ENCODE results near the gene F2R.

Gene F2R

DNA sequence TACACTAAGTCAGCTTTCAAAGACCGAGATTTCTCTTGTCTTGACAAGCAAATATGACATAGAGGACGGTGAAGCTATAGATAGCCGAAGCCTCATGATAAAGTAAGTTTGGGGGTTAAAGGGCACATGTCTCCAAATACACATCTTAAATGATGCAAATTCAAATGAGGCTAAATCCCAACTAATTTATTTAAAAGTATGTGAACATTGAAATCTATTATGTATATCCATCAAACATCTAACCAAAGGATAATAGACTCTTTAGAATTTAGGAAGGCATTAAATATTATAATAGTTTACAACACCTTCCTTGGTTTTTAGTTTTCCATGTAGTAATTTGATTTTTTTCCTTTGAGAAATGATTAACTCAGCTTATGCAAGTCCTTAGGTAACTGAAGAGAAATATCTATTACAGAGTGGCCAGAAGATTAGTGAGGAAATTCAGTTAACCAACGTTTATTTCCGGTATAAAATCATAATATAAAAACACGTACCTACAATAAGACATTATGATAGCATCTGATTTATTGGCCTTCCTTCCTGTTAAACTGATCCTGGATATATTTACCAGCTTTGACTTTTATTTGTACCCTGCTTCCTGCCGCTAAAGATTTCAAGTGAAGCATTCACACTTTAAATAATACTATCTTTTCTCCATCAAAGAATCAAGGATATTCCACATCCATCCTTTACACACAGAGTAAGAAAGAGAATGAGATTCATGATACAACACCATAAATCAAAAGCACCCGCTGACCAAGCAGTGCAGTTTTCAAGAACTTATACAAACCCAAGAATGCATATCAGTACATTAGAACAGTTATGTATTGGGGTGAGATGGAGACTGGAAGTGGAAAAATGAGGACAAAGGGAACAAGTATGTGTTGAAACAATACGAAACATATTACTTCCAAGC lies 31.9 kb upstream of the F2R start:
- no peak overlapping the region for H3K4me3 ChIP-seq
- DNase-seq (ENCODE audit: low spot score in 2 of 2) = no peak
- H3K4me1 ChIP-seq = no peaks in the 10 kb centered on the region
- H3K27me3 ChIP-seq (ENCODE audit: low read depth) = no peaks in the 10 kb centered on the region
- in situ Hi-C loops (cut with MboI; ENCODE audit: low sequenced_read_pairs) = no loop called here
- no peaks in the 10 kb centered on the region for H3K9me3 ChIP-seq
- H3K36me3 ChIP-seq (replicated peaks) = no peaks in the 10 kb centered on the region

DNA sequence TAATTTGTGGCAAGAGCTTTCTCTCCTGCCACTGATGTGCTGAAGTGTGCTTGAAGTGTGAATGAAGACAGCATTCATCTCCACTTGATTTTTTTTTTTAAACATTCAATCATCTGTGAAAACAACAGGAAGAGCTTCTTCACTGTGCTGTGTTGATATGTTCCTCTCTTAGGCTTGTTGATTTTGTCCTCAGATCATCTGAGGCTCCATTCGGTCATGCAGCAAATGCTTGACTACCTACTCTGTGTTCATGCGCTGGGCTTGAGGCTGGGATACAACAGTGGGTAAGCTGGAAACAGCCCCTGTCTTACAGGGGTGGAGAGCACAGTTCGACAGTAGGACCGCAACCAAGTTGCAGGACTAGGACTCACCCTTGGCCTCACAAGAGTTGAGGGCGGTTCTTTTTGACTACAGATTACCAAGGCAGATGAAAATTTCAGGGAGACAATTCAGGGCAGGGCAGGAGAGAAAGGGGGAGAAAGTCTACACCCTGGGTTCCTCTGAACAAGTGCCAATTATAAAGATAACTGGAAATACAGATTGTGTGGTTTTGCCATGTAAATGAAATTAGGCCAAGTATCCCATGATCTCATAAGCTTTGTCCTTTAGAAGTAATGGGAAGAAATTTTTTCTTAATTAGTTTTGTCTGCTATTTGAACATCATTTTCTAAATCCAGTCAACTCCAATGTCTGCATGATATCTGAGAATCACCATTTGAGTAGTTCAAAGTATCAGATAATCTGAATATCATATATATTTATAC lies 31.0 kb upstream of the F2R start:
- DNase-seq (ENCODE audit: low spot score in 2 of 2) = no peak
- H3K36me3 ChIP-seq (replicated peaks) = no peaks in the 10 kb centered on the region
- no peaks in the 10 kb centered on the region for H3K9me3 ChIP-seq
- in situ Hi-C loops (cut with MboI; ENCODE audit: low sequenced_read_pairs) = no loop called here
- no peaks in the 10 kb centered on the region for H3K27me3 ChIP-seq (ENCODE audit: low read depth)
- no peak overlapping the region for H3K4me3 ChIP-seq
- H3K4me1 ChIP-seq = no peaks in the 10 kb centered on the region

DNA sequence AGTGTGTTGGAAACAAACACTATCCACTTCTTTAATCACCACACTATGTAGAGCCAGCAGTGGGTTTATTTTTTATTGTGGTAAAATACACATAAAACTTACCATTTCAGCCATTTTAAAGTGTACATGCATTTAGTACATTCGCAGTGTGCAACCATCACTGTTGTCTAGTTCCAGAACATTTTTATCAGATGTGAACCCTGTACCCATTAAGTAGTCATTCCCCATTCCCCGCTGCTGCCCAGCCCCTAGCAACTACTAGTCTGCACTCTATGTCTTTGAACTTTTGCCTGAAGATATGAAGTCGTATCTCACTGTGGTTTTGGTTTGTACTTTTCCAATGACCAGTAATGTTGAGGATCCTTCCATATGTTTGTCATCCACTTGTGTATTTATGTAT lies 30.2 kb upstream of the F2R start:
- H3K27me3 ChIP-seq (ENCODE audit: low read depth) = no peaks in the 10 kb centered on the region
- no peak overlapping the region for H3K4me3 ChIP-seq
- DNase-seq (ENCODE audit: low spot score in 2 of 2) = no peak
- no peaks in the 10 kb centered on the region for H3K9me3 ChIP-seq
- H3K36me3 ChIP-seq (replicated peaks) = no peaks in the 10 kb centered on the region
- H3K4me1 ChIP-seq = no peaks in the 10 kb centered on the region
- in situ Hi-C loops (cut with MboI; ENCODE audit: low sequenced_read_pairs) = no loop called here

DNA sequence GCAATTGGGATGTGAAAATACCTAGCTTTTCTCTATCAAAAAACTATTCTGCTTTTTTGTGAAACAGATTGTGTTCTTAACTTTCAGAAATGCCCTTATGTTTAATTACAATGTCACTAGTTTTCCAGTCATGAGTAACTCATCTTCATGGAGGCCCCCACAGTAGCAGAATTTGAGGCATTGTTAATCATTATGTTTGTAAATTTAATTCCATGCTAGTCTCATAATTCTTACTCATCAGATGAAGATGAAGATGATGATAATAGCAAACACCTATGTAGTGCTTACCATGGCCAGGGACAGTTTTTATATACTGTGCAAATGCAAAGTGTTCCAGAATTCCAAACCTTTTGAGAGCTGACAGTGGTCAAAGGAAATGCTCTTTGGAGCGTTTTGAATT lies 27.7 kb upstream of the F2R start:
- H3K4me1 ChIP-seq = no peaks in the 10 kb centered on the region
- H3K36me3 ChIP-seq (replicated peaks) = no peaks in the 10 kb centered on the region
- H3K4me3 ChIP-seq = no peak overlapping the region
- no peaks in the 10 kb centered on the region for H3K9me3 ChIP-seq
- H3K27me3 ChIP-seq (ENCODE audit: low read depth) = no peaks in the 10 kb centered on the region
- no peak for DNase-seq (ENCODE audit: low spot score in 2 of 2)
- in situ Hi-C loops (cut with MboI; ENCODE audit: low sequenced_read_pairs) = no loop called here

DNA sequence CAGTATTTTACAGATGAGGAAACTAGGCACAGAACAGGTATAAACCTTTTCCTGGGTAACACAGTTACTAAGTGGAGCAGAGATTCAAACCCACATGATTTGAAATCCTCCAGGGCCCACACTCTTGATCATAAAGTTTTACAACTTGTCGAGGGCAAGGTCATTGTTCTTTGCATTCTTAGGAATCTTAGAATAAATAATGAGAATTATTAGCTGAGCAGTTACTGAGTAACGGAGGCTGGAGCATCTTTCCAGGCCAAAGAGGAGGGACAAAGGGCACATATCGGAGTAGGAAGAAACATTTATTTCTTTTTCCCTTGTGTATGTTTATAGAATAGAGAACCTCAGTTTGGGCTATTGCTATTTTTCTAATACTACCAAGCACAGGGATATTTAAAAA lies 27.1 kb upstream of the F2R start:
- Histone ChIP-seq H3K4me3 (no peak overlapping the region), H3K9me3 (no peaks in the 10 kb centered on the region), H3K36me3 (replicated peaks) (no peaks in the 10 kb centered on the region), H3K27me3 (ENCODE audit: low read depth) (no peaks in the 10 kb centered on the region), H3K4me1 (no peaks in the 10 kb centered on the region)
- in situ Hi-C loops (cut with MboI; ENCODE audit: low sequenced_read_pairs) = no loop called here
- DNase-seq (ENCODE audit: low spot score in 2 of 2) = no peak

DNA sequence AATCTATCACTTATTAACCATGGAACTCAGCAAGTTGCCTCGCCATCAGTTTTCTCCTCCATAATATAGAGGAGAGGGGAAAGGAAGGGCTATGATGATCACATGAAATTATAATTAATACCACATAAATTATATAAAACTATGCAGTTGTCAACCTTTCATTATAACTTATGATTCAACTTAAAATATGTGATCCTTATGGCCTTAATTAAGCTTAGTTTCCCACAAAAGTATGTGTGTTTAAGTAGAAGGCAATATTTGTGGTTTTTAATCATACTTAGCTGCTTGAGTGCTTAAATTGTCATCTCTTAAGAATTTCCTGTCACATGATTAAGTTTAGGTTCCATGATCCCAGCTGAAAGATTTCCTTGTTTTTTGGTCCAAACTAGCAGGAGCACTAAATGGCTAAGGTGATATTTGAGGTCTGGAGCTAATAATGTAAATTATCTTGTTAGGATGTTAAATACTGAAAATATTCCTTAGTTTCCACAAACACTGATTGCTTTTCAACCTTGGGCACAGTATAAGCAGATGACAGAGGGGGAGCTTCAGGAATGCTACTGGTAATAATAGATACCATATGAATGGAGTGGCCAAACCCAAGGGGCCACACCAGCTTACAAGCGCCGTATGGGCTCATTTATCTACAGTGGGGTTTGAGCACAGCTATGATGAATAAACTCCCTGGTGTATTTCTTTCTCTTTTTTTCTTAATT lies 26.4 kb upstream of the F2R start:
- Histone ChIP-seq H3K27me3 (ENCODE audit: low read depth) (no peaks in the 10 kb centered on the region), H3K4me3 (no peak overlapping the region), H3K4me1 (no peaks in the 10 kb centered on the region), H3K36me3 (replicated peaks) (no peaks in the 10 kb centered on the region), H3K9me3 (no peaks in the 10 kb centered on the region)
- no peak for DNase-seq (ENCODE audit: low spot score in 2 of 2)
- in situ Hi-C loops (cut with MboI; ENCODE audit: low sequenced_read_pairs) = no loop called here

DNA sequence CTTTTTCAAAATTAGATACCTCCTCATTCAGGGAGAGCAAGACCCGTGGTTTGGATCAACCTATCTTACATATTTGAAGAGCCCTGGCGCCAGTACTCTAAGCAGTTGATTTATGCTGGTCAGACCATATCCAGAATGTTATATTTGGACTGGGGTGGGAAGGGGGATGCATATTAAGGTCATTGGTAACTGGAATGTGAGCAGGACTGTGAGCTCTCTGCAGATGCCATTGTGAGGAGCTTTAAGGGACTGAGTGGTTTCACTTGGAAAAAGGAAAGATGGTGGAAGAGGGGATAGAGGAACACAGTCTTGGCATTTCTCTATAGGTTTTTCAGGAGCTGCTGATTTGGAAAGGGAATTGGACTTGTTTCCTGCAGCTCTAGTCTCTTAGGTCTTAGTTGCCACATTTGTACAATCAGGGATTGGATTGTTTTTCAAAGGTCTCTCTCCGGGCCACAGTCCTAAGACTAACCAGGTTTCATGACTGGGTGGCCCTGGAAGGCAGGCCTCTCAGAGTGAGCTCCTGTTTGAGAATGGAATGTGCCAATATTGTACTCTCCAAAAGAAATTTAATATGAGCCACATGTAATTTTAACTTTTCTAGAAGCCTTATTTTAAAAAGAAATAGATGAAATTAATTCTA lies 25.8 kb upstream of the F2R start:
- Histone ChIP-seq H3K27me3 (ENCODE audit: low read depth) (no peaks in the 10 kb centered on the region), H3K36me3 (replicated peaks) (no peaks in the 10 kb centered on the region), H3K9me3 (no peaks in the 10 kb centered on the region), H3K4me1 (no peaks in the 10 kb centered on the region), H3K4me3 (no peak overlapping the region)
- DNase-seq (ENCODE audit: low spot score in 2 of 2) = no peak
- in situ Hi-C loops (cut with MboI; ENCODE audit: low sequenced_read_pairs) = no loop called here

DNA sequence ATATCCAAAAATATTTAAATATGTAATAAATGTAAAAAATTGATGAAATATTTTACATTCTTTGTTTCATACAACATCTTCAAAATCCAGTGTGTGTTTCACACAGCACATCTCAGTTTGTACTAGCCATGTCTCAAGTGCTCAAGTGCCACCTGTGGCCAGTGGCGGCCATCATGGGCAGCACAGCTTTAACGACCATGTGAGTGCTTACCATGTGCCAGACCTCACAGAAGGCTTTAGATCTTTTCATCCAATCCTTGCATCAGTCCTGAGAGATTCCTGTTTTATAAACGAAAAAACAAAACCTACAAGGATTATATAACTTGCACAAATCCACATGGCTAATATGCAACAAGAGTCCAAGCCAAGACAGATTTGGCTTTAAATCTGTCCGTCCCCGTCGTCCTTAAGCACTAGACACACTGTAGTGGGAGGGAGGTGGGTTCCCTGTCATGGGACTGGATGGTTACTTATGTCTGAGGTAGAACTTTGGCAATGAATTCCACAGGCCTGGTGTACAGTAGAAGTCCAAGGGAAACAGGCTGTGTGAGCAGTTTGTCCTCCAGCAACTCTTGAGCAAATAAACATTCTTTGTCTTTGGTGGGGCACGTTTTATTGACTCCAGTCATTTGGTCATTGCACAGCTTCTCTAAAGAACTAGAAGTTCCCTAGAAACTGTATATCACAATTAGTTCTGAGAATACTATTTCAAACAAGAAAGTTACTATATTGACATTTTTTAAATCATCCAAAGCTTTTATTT lies 25.0 kb upstream of the F2R start:
- no peaks in the 10 kb centered on the region for H3K4me1 ChIP-seq
- no peaks in the 10 kb centered on the region for H3K27me3 ChIP-seq (ENCODE audit: low read depth)
- in situ Hi-C loops (cut with MboI; ENCODE audit: low sequenced_read_pairs) = no loop called here
- H3K9me3 ChIP-seq = no peaks in the 10 kb centered on the region
- H3K36me3 ChIP-seq (replicated peaks) = no peaks in the 10 kb centered on the region
- H3K4me3 ChIP-seq = no peak overlapping the region
- no peak for DNase-seq (ENCODE audit: low spot score in 2 of 2)

DNA sequence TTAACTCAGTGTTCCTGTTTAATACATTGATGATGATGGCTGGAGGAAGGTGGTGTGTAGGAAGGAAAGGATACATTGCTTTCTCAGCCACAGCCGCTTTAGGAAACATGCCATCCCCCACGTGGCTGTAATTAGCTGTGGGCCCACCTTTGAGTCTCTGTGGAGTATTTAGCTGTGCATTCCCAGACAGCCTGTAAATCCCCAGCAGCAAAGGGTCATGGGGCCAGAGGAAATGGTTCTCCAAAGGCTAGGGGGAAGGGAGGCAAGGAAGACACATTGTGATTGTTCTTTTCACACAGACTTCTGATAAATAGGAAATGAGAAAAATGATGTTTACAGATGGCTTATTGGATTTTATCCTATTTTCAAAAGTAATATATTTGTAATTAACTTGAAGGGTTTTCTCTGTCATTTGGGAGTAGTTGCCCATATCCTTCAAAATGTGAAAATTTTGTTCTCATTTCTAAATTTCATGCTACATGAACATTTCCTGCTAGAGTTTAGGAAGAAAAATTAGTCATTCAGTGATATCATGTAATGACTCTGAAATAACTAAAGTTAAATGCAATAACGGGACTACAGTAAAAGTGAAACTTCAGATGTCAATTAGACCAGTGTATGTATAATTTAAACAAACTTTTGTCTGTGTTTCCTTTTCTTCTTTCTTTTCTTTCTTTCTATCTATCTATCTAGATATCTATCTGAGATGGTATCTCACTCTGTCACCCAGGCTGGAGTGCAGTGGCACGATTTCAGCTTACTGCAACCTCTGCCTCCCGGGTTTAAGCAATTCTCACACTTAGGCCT lies 24.3 kb upstream of the F2R start:
- H3K36me3 ChIP-seq (replicated peaks) = no peaks in the 10 kb centered on the region
- no peaks in the 10 kb centered on the region for H3K4me1 ChIP-seq
- H3K27me3 ChIP-seq (ENCODE audit: low read depth) = no peaks in the 10 kb centered on the region
- in situ Hi-C loops (cut with MboI; ENCODE audit: low sequenced_read_pairs) = no loop called here
- no peaks in the 10 kb centered on the region for H3K9me3 ChIP-seq
- DNase-seq (ENCODE audit: low spot score in 2 of 2) = no peak
- H3K4me3 ChIP-seq = no peak overlapping the region

DNA sequence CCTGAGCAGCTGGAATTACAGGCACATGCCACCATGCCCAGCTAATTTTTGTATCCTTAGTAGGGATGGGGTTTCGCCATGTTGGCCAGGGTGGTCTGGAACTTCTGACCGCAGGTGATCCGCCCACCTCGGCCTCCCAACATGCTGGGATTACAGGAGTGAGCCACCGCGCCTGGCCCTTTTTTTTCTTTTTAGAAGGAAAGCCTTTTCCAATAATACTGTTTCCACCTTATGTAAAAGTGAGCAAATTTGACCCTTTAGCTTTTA lies 23.7 kb upstream of the F2R start:
- no peaks in the 10 kb centered on the region for H3K27me3 ChIP-seq (ENCODE audit: low read depth)
- H3K9me3 ChIP-seq = no peaks in the 10 kb centered on the region
- no peak for DNase-seq (ENCODE audit: low spot score in 2 of 2)
- in situ Hi-C loops (cut with MboI; ENCODE audit: low sequenced_read_pairs) = no loop called here
- H3K36me3 ChIP-seq (replicated peaks) = no peaks in the 10 kb centered on the region
- no peak overlapping the region for H3K4me3 ChIP-seq
- H3K4me1 ChIP-seq = no peaks in the 10 kb centered on the region

DNA sequence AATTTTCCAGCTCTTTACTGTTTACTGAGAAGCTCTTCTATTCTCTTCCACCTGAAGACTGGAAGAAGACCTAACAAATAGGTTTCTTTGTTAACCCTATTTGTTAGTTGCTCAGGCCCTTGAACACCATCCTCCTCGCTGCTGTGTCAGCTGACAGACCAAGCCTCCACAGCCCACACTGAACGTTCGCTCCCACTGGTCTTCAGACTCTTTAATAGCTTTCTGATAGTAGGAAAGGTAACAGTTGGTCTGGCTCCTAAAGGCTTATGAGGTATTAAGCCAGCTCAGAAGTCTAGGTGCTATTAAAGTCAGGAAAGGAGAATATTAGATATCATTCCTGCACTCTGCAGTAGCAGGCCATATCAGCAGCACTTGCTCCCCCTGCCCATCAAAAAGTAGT lies 23.3 kb upstream of the F2R start:
- no peak overlapping the region for H3K4me3 ChIP-seq
- in situ Hi-C loops (cut with MboI; ENCODE audit: low sequenced_read_pairs) = no loop called here
- H3K27me3 ChIP-seq (ENCODE audit: low read depth) = no peaks in the 10 kb centered on the region
- no peaks in the 10 kb centered on the region for H3K9me3 ChIP-seq
- no peaks in the 10 kb centered on the region for H3K4me1 ChIP-seq
- no peaks in the 10 kb centered on the region for H3K36me3 ChIP-seq (replicated peaks)
- DNase-seq (ENCODE audit: low spot score in 2 of 2) = no peak

DNA sequence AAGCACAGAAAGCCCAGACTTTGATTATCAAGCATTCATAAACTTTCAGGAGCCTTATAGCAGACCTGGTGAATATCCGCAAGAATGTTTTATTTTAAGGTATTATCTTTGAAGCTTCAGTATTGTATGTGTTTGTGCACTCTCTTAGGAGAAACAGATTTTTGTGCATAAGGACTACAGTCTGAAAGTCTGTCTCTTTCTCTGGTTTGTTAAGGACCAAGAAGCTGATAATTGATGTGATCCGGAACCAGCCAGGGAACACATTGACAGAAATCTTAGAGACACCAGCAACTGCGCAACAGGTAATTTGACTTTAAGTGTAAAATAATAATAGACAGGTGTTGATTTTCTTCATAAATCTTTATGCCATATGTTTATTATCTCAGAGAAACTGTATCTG lies 22.8 kb upstream of the F2R start:
- Histone ChIP-seq H3K4me3 (no peak overlapping the region), H3K36me3 (replicated peaks) (no peaks in the 10 kb centered on the region), H3K27me3 (ENCODE audit: low read depth) (no peaks in the 10 kb centered on the region), H3K9me3 (no peaks in the 10 kb centered on the region), H3K4me1 (no peaks in the 10 kb centered on the region)
- no peak for DNase-seq (ENCODE audit: low spot score in 2 of 2)
- in situ Hi-C loops (cut with MboI; ENCODE audit: low sequenced_read_pairs) = no loop called here

DNA sequence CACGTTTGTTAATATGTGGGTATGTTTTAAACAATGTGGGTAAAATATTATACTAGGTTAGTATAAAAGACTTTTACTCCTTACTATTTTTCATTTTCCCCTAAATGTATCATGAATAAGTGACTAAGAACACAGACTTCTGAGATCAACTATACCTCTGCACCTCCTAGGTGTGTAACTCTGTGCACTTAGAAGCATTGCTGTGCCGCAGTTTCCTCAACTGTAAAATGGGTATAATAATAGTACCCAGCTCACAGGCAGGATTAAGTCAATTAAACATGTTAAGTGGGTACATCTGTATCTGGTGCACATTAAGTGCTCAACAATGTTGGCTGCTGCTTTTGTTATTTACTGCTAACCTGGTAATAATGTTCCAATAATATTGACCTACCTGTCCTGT lies 21.6 kb upstream of the F2R start:
- H3K27me3 ChIP-seq (ENCODE audit: low read depth) = no peaks in the 10 kb centered on the region
- in situ Hi-C loops (cut with MboI; ENCODE audit: low sequenced_read_pairs) = no loop called here

More for the DNA sequence above, 21.6 kb upstream of the F2R start:
- Histone ChIP-seq H3K4me1 (no peaks in the 10 kb centered on the region), H3K4me3 (no peak overlapping the region), H3K9me3 (no peaks in the 10 kb centered on the region), H3K36me3 (replicated peaks) (no peaks in the 10 kb centered on the region)
- no peak for DNase-seq (ENCODE audit: low spot score in 2 of 2)

All from HAP-1 (cell line).